IMR-90 (cell line): Measurements from ENCODE around the gene NCKAP5. TPM values are rescaled to one million over a fixed set of nuclear protein-coding genes. Genes with fewer than 3 reads are reported as not detected.

Source experiments
- ATAC-seq: fragments of 200-7000 bp; cut with Tn5 transposase; 2 replicates; pipeline ENCODE4 v1.9.1; 2020; ENCODE audit warnings: low read depth, mild to moderate bottlenecking, moderate library complexity
- BruUV-seq: library from RNA; stranded (reverse); fragments of 400-500 nt; replicated peaks from 2 replicates; lab custom pipeline; 2021; lab: Mats Ljungman, UMichigan
- CTCF ChIA-PET: fragments of 300-600 bp; formaldehyde crosslinking; extraction: SDS; loops from one replicate; lab custom pipeline; 2021; ENCODE audit warnings: antibody characterized with exemption; lab: Yijun Ruan, JAX
- POLR2A ChIA-PET: fragments of 300-600 bp; sonication (Branson Sonifier 250); formaldehyde crosslinking; loops from one replicate; lab custom pipeline; 2022; ENCODE audit warnings: antibody characterized with exemption; ENCODE audit not compliant: unreplicated experiment; lab: Charles Lee
- DNase-seq: peaks from one replicate; pipeline ENCODE4 v3.0.0; 2013
- H2AFZ ChIP-seq: replicated peaks from 2 replicates; pipeline ENCODE3; 2013; ENCODE audit warnings: low read length, mild to moderate bottlenecking; ENCODE audit not compliant: poor library complexity
- H2AK5ac ChIP-seq: 2 replicates; pipeline ENCODE4 v1.6.1; 2013; ENCODE audit warnings: low read depth, low read length, inconsistent platforms
- H2AK9ac ChIP-seq: replicated peaks from 2 replicates; pipeline ENCODE3; 2013; ENCODE audit warnings: mild to moderate bottlenecking, low read depth, low read length, moderate library complexity; ENCODE audit not compliant: poor library complexity
- H2BK120ac ChIP-seq: 2 replicates; pipeline ENCODE4 v1.6.1; 2013; ENCODE audit warnings: low read depth, low read length, inconsistent platforms
- H2BK15ac ChIP-seq: 3 replicates; pipeline ENCODE4 v1.6.1; 2013; ENCODE audit warnings: low read depth, low read length, inconsistent platforms
- H2BK20ac ChIP-seq: 2 replicates; pipeline ENCODE4 v1.6.1; 2013; ENCODE audit warnings: low read depth, mild to moderate bottlenecking, inconsistent platforms, low read length, moderate library complexity
- H2BK5ac ChIP-seq: 2 replicates; pipeline ENCODE4 v1.6.1; 2013; ENCODE audit warnings: mild to moderate bottlenecking, low read depth, low read length, inconsistent platforms; ENCODE audit not compliant: poor library complexity, severe bottlenecking
- H3K14ac ChIP-seq: replicated peaks from 2 replicates; pipeline ENCODE4 v1.6.1; 2013; ENCODE audit warnings: low read depth, low read length, inconsistent platforms
- H3K18ac ChIP-seq: 2 replicates; pipeline ENCODE4 v1.6.1; 2013; ENCODE audit warnings: low read depth, low read length, control low read depth
- H3K23ac ChIP-seq: 2 replicates; pipeline ENCODE4 v1.6.1; 2013; ENCODE audit warnings: low read depth, low read length, inconsistent platforms
- H3K27ac ChIP-seq: 2 replicates; pipeline ENCODE4 v1.5.1; 2013; ENCODE audit warnings: mild to moderate bottlenecking, control low read depth, low read length; ENCODE audit not compliant: insufficient read depth
- H3K27me3 ChIP-seq: 2 replicates; pipeline ENCODE4 v1.6.1; 2013; ENCODE audit warnings: low read length; ENCODE audit not compliant: control insufficient read depth, insufficient read depth
- H3K36me3 ChIP-seq: 2 replicates; pipeline ENCODE4 v1.6.1; 2013; ENCODE audit warnings: low read length, mixed read lengths; ENCODE audit not compliant: control insufficient read depth, insufficient read depth
- H3K4ac ChIP-seq: 2 replicates; pipeline ENCODE4 v1.6.1; 2013; ENCODE audit warnings: low read depth, low read length, inconsistent platforms
- H3K4me1 ChIP-seq: 2 replicates; pipeline ENCODE4 v1.6.1; 2013; ENCODE audit warnings: low read length, mixed read lengths; ENCODE audit not compliant: control insufficient read depth, insufficient read depth
- H3K4me2 ChIP-seq: 2 replicates; pipeline ENCODE4 v1.6.1; 2013; ENCODE audit warnings: low read depth, mild to moderate bottlenecking, control low read depth, low read length, moderate library complexity
- H3K4me3 ChIP-seq: 2 replicates; pipeline ENCODE4 v1.5.1; 2013; ENCODE audit warnings: low read depth, mild to moderate bottlenecking, control low read depth, low read length, moderate library complexity; ENCODE audit not compliant: insufficient read depth
- H3K56ac ChIP-seq: 2 replicates; pipeline ENCODE4 v1.6.1; 2013; ENCODE audit warnings: low read length, inconsistent platforms; ENCODE audit not compliant: insufficient read depth; ENCODE audit errors: extremely low read depth
- H3K79me1 ChIP-seq, 2 experiments: 2 replicates each; pipeline ENCODE4 v1.6.1; 2013; ENCODE audit warnings: low read length in 2 of 2, inconsistent platforms in 1 of 2, low read depth in 1 of 2
- H3K9ac ChIP-seq: 2 replicates; pipeline ENCODE4 v1.6.1; 2013; ENCODE audit warnings: low read depth, low read length, control low read depth
- H3K9me1 ChIP-seq: 2 replicates; pipeline ENCODE4 v1.6.1; 2013; ENCODE audit warnings: low read length, inconsistent platforms; ENCODE audit not compliant: insufficient read depth
- H3K9me3 ChIP-seq: 2 replicates; pipeline ENCODE4 v1.6.1; 2013; ENCODE audit warnings: low read length; ENCODE audit not compliant: control insufficient read depth, insufficient read depth
- H4K20me1 ChIP-seq: 2 replicates; pipeline ENCODE4 v1.6.1; 2013; ENCODE audit warnings: low read length, inconsistent platforms; ENCODE audit not compliant: insufficient read depth
- H4K5ac ChIP-seq: 2 replicates; pipeline ENCODE4 v1.6.1; 2013; ENCODE audit warnings: mild to moderate bottlenecking, low read depth, low read length, control low read depth
- H4K8ac ChIP-seq, 2 experiments: 2 replicates each; pipeline ENCODE4 v1.6.1; 2013; ENCODE audit warnings: low read depth in 2 of 2, low read length in 2 of 2, control low read depth in 1 of 2, inconsistent platforms in 1 of 2
- H4K91ac ChIP-seq: 2 replicates; pipeline ENCODE4 v1.6.1; 2013; ENCODE audit warnings: low read depth, low read length, inconsistent platforms; ENCODE audit not compliant: insufficient read depth
- BHLHE40 ChIP-seq: fragments of 150-350 bp; IDR thresholded peaks from 2 replicates; pipeline ENCODE4 v1.6.1; 2016; ENCODE audit warnings: mild to moderate bottlenecking, low read depth, low read length
- CEBPB ChIP-seq: IDR thresholded peaks from 2 replicates; pipeline ENCODE4 v1.6.1; 2012; ENCODE audit warnings: low read depth, low read length, improper control_type of control experiment
- CHD1 ChIP-seq: IDR thresholded peaks from 2 replicates; pipeline ENCODE4 v1.6.1; 2012; ENCODE audit warnings: low read depth, low read length, improper control_type of control experiment
- FOS ChIP-seq: fragments of 150-350 bp; IDR thresholded peaks from 2 replicates; pipeline ENCODE4 v1.6.1; 2016; ENCODE audit warnings: low read depth, low read length
- MAFK ChIP-seq: IDR thresholded peaks from 2 replicates; pipeline ENCODE4 v1.6.1; 2012; ENCODE audit warnings: low read depth, low read length, improper control_type of control experiment
- MAZ ChIP-seq: IDR thresholded peaks from 2 replicates; pipeline ENCODE4 v1.6.1; 2012; ENCODE audit warnings: low read depth, mild to moderate bottlenecking, low read length, improper control_type of control experiment, moderate library complexity, borderline replicate concordance
- MXI1 ChIP-seq: IDR thresholded peaks from 2 replicates; pipeline ENCODE4 v1.6.1; 2012; ENCODE audit warnings: low read depth, mild to moderate bottlenecking, low read length, moderate library complexity, borderline replicate concordance
- NFE2L2 ChIP-seq: fragments of 150-350 bp; IDR thresholded peaks from 2 replicates; pipeline ENCODE4 v1.6.1; 2016; ENCODE audit warnings: low read depth, mild to moderate bottlenecking, low read length
- POLR2A ChIP-seq: IDR thresholded peaks from 2 replicates; pipeline ENCODE4 v1.6.1; 2012; ENCODE audit warnings: mild to moderate bottlenecking, low read depth, low read length
- RAD21 ChIP-seq: IDR thresholded peaks from 2 replicates; pipeline ENCODE4 v1.6.1; 2012; ENCODE audit warnings: low read length, improper control_type of control experiment
- RCOR1 ChIP-seq: IDR thresholded peaks from 2 replicates; pipeline ENCODE4 v1.6.1; 2012; ENCODE audit warnings: mild to moderate bottlenecking, low read length, improper control_type of control experiment; ENCODE audit not compliant: insufficient replicate concordance
- RFX5 ChIP-seq: IDR thresholded peaks from 2 replicates; pipeline ENCODE4 v1.8.0; 2012; ENCODE audit warnings: low read depth, mild to moderate bottlenecking, low read length, moderate library complexity
- SMC3 ChIP-seq: fragments of 150-350 bp; IDR thresholded peaks from 2 replicates; pipeline ENCODE4 v1.6.1; 2016; ENCODE audit warnings: low read depth, mild to moderate bottlenecking, antibody characterized with exemption, low read length, moderate library complexity
- WGBS, 2 experiments: methylation state at CpG; one replicate each; pipeline versions ENCODE4 v1.1.5 to v1.1.7; 2013; ENCODE audit warnings: missing lambda C conversion rate in 2 of 2; ENCODE audit not compliant: insufficient read length in 1 of 2; ENCODE audit errors: extremely low coverage in 2 of 2; 5-methylcytosine and 5-hydroxymethylcytosine counted together
- dilution Hi-C: fragments of 300-500 bp; cut with HindIII; formaldehyde crosslinking; loops from one replicate; pipeline ENCODE4 v1.14.3; 2018; ENCODE audit warnings: low sequenced_read_pairs; ENCODE audit not compliant: unreplicated experiment
- in situ Hi-C: fragments of 300-500 bp; cut with MboI; formaldehyde crosslinking; loops from 3 replicates; pipeline ENCODE4 v1.14.3; 2019; ENCODE audit warnings: low sequenced_read_pairs, inconsistent platforms, mixed read lengths
- intact Hi-C: fragments of 100-400 bp; cut with micrococcal nuclease; formaldehyde crosslinking; loops from 2 replicates; pipeline ENCODE4 v1.10.0; 2022
- polyA plus RNA-seq, 3 experiments: library from polyadenylated mRNA; depleted of rRNA; stranded (reverse); fragments of >200 nt; gene quantifications; 2 replicates each; pipeline ENCODE4 v1.2.3, GENCODE V29; 2012; ENCODE audit warnings: low replicate concordance in 1 of 3
- total RNA-seq: library from RNA; depleted of rRNA; stranded (reverse); fragments of >200 nt; gene quantifications from 2 replicates; pipeline ENCODE4 v1.2.3, GENCODE V29; 2012
- TF ChIP-seq, protein P1 (sequence below): fragments of 150-350 bp; IDR thresholded peaks from 2 replicates; pipeline ENCODE4 v1.6.1; 2017; ENCODE audit warnings: mild to moderate bottlenecking, antibody characterized with exemption, low read length, low read depth
- TF ChIP-seq, protein P2 (sequence below): fragments of 150-350 bp; IDR thresholded peaks from 2 replicates; pipeline ENCODE4 v1.6.1; 2016; ENCODE audit warnings: low read depth, mild to moderate bottlenecking, low read length, moderate library complexity, borderline replicate concordance
- TF ChIP-seq, protein P3 (sequence below): conservative IDR thresholded peaks from 2 replicates; pipeline ENCODE4 v1.5.1; 2012; ENCODE audit warnings: mild to moderate bottlenecking, low read depth, low read length, improper control_type of control experiment

The NCKAP5 gene
- total and polyA plus RNA-seq, 2 of the 4 experiments (the other 2 are of a cell fraction): 2.7 to 3.9 TPM

DNA sequence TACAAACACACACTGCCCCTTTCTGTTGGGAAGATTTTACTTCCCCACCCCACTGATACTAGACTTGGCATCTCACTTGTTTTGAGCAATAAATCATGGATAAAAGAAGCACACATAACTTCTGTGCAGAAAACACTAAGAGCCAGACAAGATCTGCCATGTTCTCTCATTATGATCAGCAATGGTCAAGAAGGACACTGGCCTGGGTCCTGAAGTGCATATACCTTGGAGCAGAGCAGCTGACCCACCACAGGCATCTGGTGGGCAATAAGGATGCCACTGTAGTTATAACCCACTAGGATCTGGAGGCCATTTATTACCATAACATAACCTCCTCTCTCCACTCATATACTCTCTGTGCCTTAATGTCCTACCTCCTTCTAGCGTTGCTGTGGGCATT lies 338.3 kb downstream of the NCKAP5 start:
- intact Hi-C loops: no loop called here

More for the DNA sequence above, 338.3 kb downstream of the NCKAP5 start:
- H3K4me3 ChIP-seq: no peak overlapping the region
- no peak overlapping the region for H4K8ac ChIP-seq
- POLR2A ChIA-PET: no interaction called here
- H3K4ac ChIP-seq: no peak overlapping the region
- no peak overlapping the region for H3K4me2 ChIP-seq
- H2BK120ac ChIP-seq: no peak overlapping the region
- BruUV-seq: no TSS peak
- CTCF ChIA-PET: interaction anchor here (0.6 kb wide), 1 partner anchor 252 kb away, joined by 4 read pairs; no protein-coding TSS in a partner anchor
- H4K20me1 ChIP-seq: peaks cover 3% of the 10 kb centered on the region; the same call in 1 of the 2 replicates
- H2AFZ ChIP-seq: no peak overlapping the region
- TF ChIP-seq CHD1 (no peak), CEBPB (no peak), RCOR1 (no peak), RFX5 (no peak), SMC3 (no peak), RAD21 (no peak), MAFK (no peak), FOS (no peak), MAZ (no peak), BHLHE40 (no peak), POLR2A (no peak), MXI1 (no peak), NFE2L2 (no peak)
- TF ChIP-seq, protein P1, sequence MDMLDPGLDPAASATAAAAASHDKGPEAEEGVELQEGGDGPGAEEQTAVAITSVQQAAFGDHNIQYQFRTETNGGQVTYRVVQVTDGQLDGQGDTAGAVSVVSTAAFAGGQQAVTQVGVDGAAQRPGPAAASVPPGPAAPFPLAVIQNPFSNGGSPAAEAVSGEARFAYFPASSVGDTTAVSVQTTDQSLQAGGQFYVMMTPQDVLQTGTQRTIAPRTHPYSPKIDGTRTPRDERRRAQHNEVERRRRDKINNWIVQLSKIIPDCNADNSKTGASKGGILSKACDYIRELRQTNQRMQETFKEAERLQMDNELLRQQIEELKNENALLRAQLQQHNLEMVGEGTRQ: no peak
- TF ChIP-seq, protein P2, sequence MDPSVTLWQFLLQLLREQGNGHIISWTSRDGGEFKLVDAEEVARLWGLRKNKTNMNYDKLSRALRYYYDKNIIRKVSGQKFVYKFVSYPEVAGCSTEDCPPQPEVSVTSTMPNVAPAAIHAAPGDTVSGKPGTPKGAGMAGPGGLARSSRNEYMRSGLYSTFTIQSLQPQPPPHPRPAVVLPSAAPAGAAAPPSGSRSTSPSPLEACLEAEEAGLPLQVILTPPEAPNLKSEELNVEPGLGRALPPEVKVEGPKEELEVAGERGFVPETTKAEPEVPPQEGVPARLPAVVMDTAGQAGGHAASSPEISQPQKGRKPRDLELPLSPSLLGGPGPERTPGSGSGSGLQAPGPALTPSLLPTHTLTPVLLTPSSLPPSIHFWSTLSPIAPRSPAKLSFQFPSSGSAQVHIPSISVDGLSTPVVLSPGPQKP: no peak
- TF ChIP-seq, protein P3, sequence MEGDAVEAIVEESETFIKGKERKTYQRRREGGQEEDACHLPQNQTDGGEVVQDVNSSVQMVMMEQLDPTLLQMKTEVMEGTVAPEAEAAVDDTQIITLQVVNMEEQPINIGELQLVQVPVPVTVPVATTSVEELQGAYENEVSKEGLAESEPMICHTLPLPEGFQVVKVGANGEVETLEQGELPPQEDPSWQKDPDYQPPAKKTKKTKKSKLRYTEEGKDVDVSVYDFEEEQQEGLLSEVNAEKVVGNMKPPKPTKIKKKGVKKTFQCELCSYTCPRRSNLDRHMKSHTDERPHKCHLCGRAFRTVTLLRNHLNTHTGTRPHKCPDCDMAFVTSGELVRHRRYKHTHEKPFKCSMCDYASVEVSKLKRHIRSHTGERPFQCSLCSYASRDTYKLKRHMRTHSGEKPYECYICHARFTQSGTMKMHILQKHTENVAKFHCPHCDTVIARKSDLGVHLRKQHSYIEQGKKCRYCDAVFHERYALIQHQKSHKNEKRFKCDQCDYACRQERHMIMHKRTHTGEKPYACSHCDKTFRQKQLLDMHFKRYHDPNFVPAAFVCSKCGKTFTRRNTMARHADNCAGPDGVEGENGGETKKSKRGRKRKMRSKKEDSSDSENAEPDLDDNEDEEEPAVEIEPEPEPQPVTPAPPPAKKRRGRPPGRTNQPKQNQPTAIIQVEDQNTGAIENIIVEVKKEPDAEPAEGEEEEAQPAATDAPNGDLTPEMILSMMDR: no peak
- no peaks in the 10 kb centered on the region for H3K9me3 ChIP-seq
- WGBS, 2 experiments: no CpG with 5 or more reads among the region's 1 CpG
- ATAC-seq (peak; percentile 22; the same call in 1 of the 2 replicates), DNase-seq (no peak)
- in situ Hi-C loops: no loop called here
- H3K27ac ChIP-seq: no peak overlapping the region
- no peak overlapping the region for H2AK9ac ChIP-seq
- H2BK5ac ChIP-seq: no peak overlapping the region
- H2BK15ac ChIP-seq: no peak overlapping the region
- no peak overlapping the region for H3K9ac ChIP-seq
- H4K5ac ChIP-seq: no peak overlapping the region
- H3K79me1 ChIP-seq: peaks cover 21 to 74% of the 10 kb centered on the region in 2 experiments
- H3K27me3 ChIP-seq: no peaks in the 10 kb centered on the region
- H3K36me3 ChIP-seq: peaks cover 5% of the 10 kb centered on the region
- no peak overlapping the region; the same call in 1 of the 2 replicates for H2AK5ac ChIP-seq
- dilution Hi-C loops: no loop called here
- H3K4me1 ChIP-seq: peaks cover 6% of the 10 kb centered on the region
- H3K23ac ChIP-seq: no peak overlapping the region
- H3K14ac ChIP-seq: 0 out of 2 replicates have a peak overlapping the region, but pooled peaks have one; percentile 3
- H4K91ac ChIP-seq: no peak overlapping the region
- H3K56ac ChIP-seq: no peak overlapping the region
- H3K18ac ChIP-seq: no peak overlapping the region
- no peak overlapping the region for H2BK20ac ChIP-seq
- H3K9me1 ChIP-seq: no peaks in the 10 kb centered on the region
